ENCODE measurements around the gene ITPR1.

The ITPR1 gene

GRCh38 chr3:4514916-4515315 is 21.8 kb downstream of the ITPR1 start:
- WGBS (ENCODE audit: extremely low coverage, insufficient coverage, low lambda C conversion rate), result no CpG with 5 or more reads among the region's 1 CpG

GRCh38 chr3:4515916-4516579 is 22.9 kb downstream of the ITPR1 start:
- Histone ChIP-seq H3K4me1 (ENCODE audit: control insufficient read depth, low read depth, low read length) (peaks cover 6% of the 10 kb centered on the region), H4K8ac (ENCODE audit: low read depth, low read length) (no peak overlapping the region), H3K4me3 (ENCODE audit: low read length) (no peak overlapping the region), H3K9ac (ENCODE audit: low read length) (no peak overlapping the region), H3K4ac (ENCODE audit: low read depth, low read length) (no peak overlapping the region), H2BK15ac (replicated peaks; ENCODE audit: low read depth) (peak overlapping the region; percentile 67), H3K36me3 (ENCODE audit: control insufficient read depth, insufficient read depth, low read length) (no peaks in the 10 kb centered on the region), H3K27ac (ENCODE audit: low read depth, low read length) (no peak overlapping the region), H3K56ac (ENCODE audit: low read length) (no peak overlapping the region), H2AK5ac (ENCODE audit: low read length) (no peak overlapping the region), H3K4me2 (ENCODE audit: low read length) (no peak overlapping the region), H4K5ac (ENCODE audit: low read length) (no peak overlapping the region), H3K27me3 (ENCODE audit: insufficient read depth, low read length, poor library complexity) (no peaks in the 10 kb centered on the region), H3K18ac (ENCODE audit: low read length) (no peak overlapping the region), H3K23ac (ENCODE audit: low read length) (no peak overlapping the region), H3K79me2 (ENCODE audit: control insufficient read depth, insufficient read depth, low read length) (no peaks in the 10 kb centered on the region), H2BK120ac (ENCODE audit: low read depth, low read length) (no peak overlapping the region), H2BK5ac (ENCODE audit: low read length) (no peak overlapping the region), H3K79me1 (ENCODE audit: low read length) (no peaks in the 10 kb centered on the region)
- no CpG with 5 or more reads among the region's 7 CpGs for whole genome bisulfite sequencing (ENCODE audit: extremely low coverage, insufficient coverage, low lambda C conversion rate)
- no peak for DNase-seq

More at GRCh38 chr3:4514916-4515315, 21.8 kb downstream of the ITPR1 start:
- peak; percentile 44 for DNase-seq
- H3K9ac ChIP-seq (ENCODE audit: low read length), result no peak overlapping the region
- no peak overlapping the region for H4K8ac ChIP-seq (ENCODE audit: low read depth, low read length)
- no peaks in the 10 kb centered on the region for H3K36me3 ChIP-seq (ENCODE audit: control insufficient read depth, insufficient read depth, low read length)
- H3K18ac ChIP-seq (ENCODE audit: low read length), result no peak overlapping the region
- H3K4me2 ChIP-seq (ENCODE audit: low read length), result no peak overlapping the region
- no peaks in the 10 kb centered on the region for H3K79me1 ChIP-seq (ENCODE audit: low read length)
- no peaks in the 10 kb centered on the region for H3K27me3 ChIP-seq (ENCODE audit: insufficient read depth, low read length, poor library complexity)
- no peak overlapping the region for H2BK15ac ChIP-seq (replicated peaks; ENCODE audit: low read depth)
- H3K23ac ChIP-seq (ENCODE audit: low read length), result no peak overlapping the region
- H3K4ac ChIP-seq (ENCODE audit: low read depth, low read length), result no peak overlapping the region
- H2BK5ac ChIP-seq (ENCODE audit: low read length), result no peak overlapping the region
- no peak overlapping the region for H2AK5ac ChIP-seq (ENCODE audit: low read length)
- no peak overlapping the region for H4K5ac ChIP-seq (ENCODE audit: low read length)
- H3K79me2 ChIP-seq (ENCODE audit: control insufficient read depth, insufficient read depth, low read length), result no peaks in the 10 kb centered on the region
- no peak overlapping the region for H3K27ac ChIP-seq (ENCODE audit: low read depth, low read length)
- H3K4me1 ChIP-seq (ENCODE audit: control insufficient read depth, low read depth, low read length), result peaks cover 6% of the 10 kb centered on the region
- no peak overlapping the region for H3K56ac ChIP-seq (ENCODE audit: low read length)
- H2BK120ac ChIP-seq (ENCODE audit: low read depth, low read length), result no peak overlapping the region
- H3K4me3 ChIP-seq (ENCODE audit: low read length), result no peak overlapping the region

GRCh38 chr3:4517093-4517492 is 23.9 kb downstream of the ITPR1 start:
- H2BK120ac ChIP-seq (ENCODE audit: low read depth, low read length), result no peak overlapping the region

GRCh38 chr3:4517643-4518311 is 24.6 kb downstream of the ITPR1 start:
- no peak overlapping the region for H2BK15ac ChIP-seq (replicated peaks; ENCODE audit: low read depth)
- no peaks in the 10 kb centered on the region for H3K27me3 ChIP-seq (ENCODE audit: insufficient read depth, low read length, poor library complexity)
- no peaks in the 10 kb centered on the region for H3K79me1 ChIP-seq (ENCODE audit: low read length)
- no peaks in the 10 kb centered on the region for H3K36me3 ChIP-seq (ENCODE audit: control insufficient read depth, insufficient read depth, low read length)
- no peak overlapping the region for H4K5ac ChIP-seq (ENCODE audit: low read length)
- H3K79me2 ChIP-seq (ENCODE audit: control insufficient read depth, insufficient read depth, low read length), result no peaks in the 10 kb centered on the region
- no peak overlapping the region for H2AK5ac ChIP-seq (ENCODE audit: low read length)
- no peak for DNase-seq
- no peak overlapping the region for H3K56ac ChIP-seq (ENCODE audit: low read length)
- no peak overlapping the region for H4K8ac ChIP-seq (ENCODE audit: low read depth, low read length)
- H3K4ac ChIP-seq (ENCODE audit: low read depth, low read length), result no peak overlapping the region
- no peak overlapping the region for H3K9ac ChIP-seq (ENCODE audit: low read length)
- H3K18ac ChIP-seq (ENCODE audit: low read length), result no peak overlapping the region
- H2BK5ac ChIP-seq (ENCODE audit: low read length), result no peak overlapping the region
- H2BK120ac ChIP-seq (ENCODE audit: low read depth, low read length), result no peak overlapping the region
- no CpG with 5 or more reads among the region's 3 CpGs for WGBS (ENCODE audit: extremely low coverage, insufficient coverage, low lambda C conversion rate)
- peaks cover 6% of the 10 kb centered on the region for H3K4me1 ChIP-seq (ENCODE audit: control insufficient read depth, low read depth, low read length)
- H3K27ac ChIP-seq (ENCODE audit: low read depth, low read length), result no peak overlapping the region
- no peak overlapping the region for H3K23ac ChIP-seq (ENCODE audit: low read length)
- no peak overlapping the region for H3K4me2 ChIP-seq (ENCODE audit: low read length)
- H3K4me3 ChIP-seq (ENCODE audit: low read length), result no peak overlapping the region

More at GRCh38 chr3:4517093-4517492, 23.9 kb downstream of the ITPR1 start:
- Histone ChIP-seq H3K4ac (ENCODE audit: low read depth, low read length) (no peak overlapping the region), H2AK5ac (ENCODE audit: low read length) (no peak overlapping the region), H3K23ac (ENCODE audit: low read length) (no peak overlapping the region), H3K4me1 (ENCODE audit: control insufficient read depth, low read depth, low read length) (peaks cover 6% of the 10 kb centered on the region), H3K9ac (ENCODE audit: low read length) (no peak overlapping the region), H2BK15ac (replicated peaks; ENCODE audit: low read depth) (no peak overlapping the region), H4K8ac (ENCODE audit: low read depth, low read length) (no peak overlapping the region), H4K5ac (ENCODE audit: low read length) (no peak overlapping the region), H3K27ac (ENCODE audit: low read depth, low read length) (no peak overlapping the region), H3K18ac (ENCODE audit: low read length) (no peak overlapping the region), H3K36me3 (ENCODE audit: control insufficient read depth, insufficient read depth, low read length) (no peaks in the 10 kb centered on the region), H3K79me1 (ENCODE audit: low read length) (no peaks in the 10 kb centered on the region), H3K56ac (ENCODE audit: low read length) (no peak overlapping the region), H3K79me2 (ENCODE audit: control insufficient read depth, insufficient read depth, low read length) (no peaks in the 10 kb centered on the region), H3K4me3 (ENCODE audit: low read length) (no peak overlapping the region), H2BK5ac (ENCODE audit: low read length) (no peak overlapping the region), H3K27me3 (ENCODE audit: insufficient read depth, low read length, poor library complexity) (no peaks in the 10 kb centered on the region), H3K4me2 (ENCODE audit: low read length) (no peak overlapping the region)
- no CpG with 5 or more reads among the region's 5 CpGs for WGBS (ENCODE audit: extremely low coverage, insufficient coverage, low lambda C conversion rate)
- DNase-seq, result no peak

GRCh38 chr3:4520033-4520816 is 27.1 kb downstream of the ITPR1 start:
- Histone ChIP-seq H2BK5ac (ENCODE audit: low read length) (no peak overlapping the region), H3K27me3 (ENCODE audit: insufficient read depth, low read length, poor library complexity) (no peaks in the 10 kb centered on the region), H2BK15ac (replicated peaks; ENCODE audit: low read depth) (no peak overlapping the region), H4K5ac (ENCODE audit: low read length) (no peak overlapping the region), H3K4me2 (ENCODE audit: low read length) (no peak overlapping the region), H3K9ac (ENCODE audit: low read length) (no peak overlapping the region), H3K79me2 (ENCODE audit: control insufficient read depth, insufficient read depth, low read length) (no peaks in the 10 kb centered on the region), H3K4me3 (ENCODE audit: low read length) (no peak overlapping the region), H3K4ac (ENCODE audit: low read depth, low read length) (no peak overlapping the region), H3K56ac (ENCODE audit: low read length) (no peak overlapping the region), H3K18ac (ENCODE audit: low read length) (no peak overlapping the region), H3K23ac (ENCODE audit: low read length) (no peak overlapping the region), H2AK5ac (ENCODE audit: low read length) (no peak overlapping the region), H4K8ac (ENCODE audit: low read depth, low read length) (no peak overlapping the region), H3K36me3 (ENCODE audit: control insufficient read depth, insufficient read depth, low read length) (no peaks in the 10 kb centered on the region), H3K79me1 (ENCODE audit: low read length) (no peaks in the 10 kb centered on the region), H3K27ac (ENCODE audit: low read depth, low read length) (no peak overlapping the region), H3K4me1 (ENCODE audit: control insufficient read depth, low read depth, low read length) (peaks cover 1% of the 10 kb centered on the region), H2BK120ac (ENCODE audit: low read depth, low read length) (no peak overlapping the region)
- no CpG with 5 or more reads among the region's 5 CpGs for WGBS (ENCODE audit: extremely low coverage, insufficient coverage, low lambda C conversion rate)
- DNase-seq, result no peak
